Panc1 (cell line): ENCODE measurements around the gene AGBL4. TPM values are rescaled to one million over a fixed set of nuclear protein-coding genes. Genes with fewer than 3 reads are reported as not detected.

Experiments
- ATAC-seq: fragments of 200-7000 bp; cut with Tn5 transposase; 2 replicates; pipeline ENCODE4 v1.9.1; 2020; ENCODE audit warnings: mild to moderate bottlenecking, moderate library complexity
- BruUV-seq: library from RNA; stranded (reverse); fragments of 400-500 nt; replicated peaks from 2 replicates; lab custom pipeline; 2021; lab: Mats Ljungman, UMichigan
- CTCF ChIA-PET: fragments of 300-600 bp; sonication (Branson Sonifier 250); formaldehyde crosslinking; loops from one replicate; lab custom pipeline; 2022; ENCODE audit warnings: antibody characterized with exemption; lab: Charles Lee
- POLR2A ChIA-PET: fragments of 300-600 bp; sonication (Branson Sonifier 250); formaldehyde crosslinking; loops from one replicate; lab custom pipeline; 2022; ENCODE audit warnings: antibody characterized with exemption; lab: Charles Lee
- DNase-seq: peaks from one replicate; pipeline ENCODE4 v3.0.0-alpha.2; 2010; ENCODE audit warnings: low read depth, low spot score
- H3K27ac ChIP-seq: 2 replicates; pipeline ENCODE4 v1.5.1; 2011; ENCODE audit warnings: mild to moderate bottlenecking, low read length, inconsistent platforms
- H3K27me3 ChIP-seq: fragments of 200-500 bp; sonication (Bioruptor generic); 2 replicates; pipeline ENCODE4 v1.6.0; 2014; ENCODE audit warnings: low read length, inconsistent platforms; ENCODE audit not compliant: control insufficient read depth, insufficient read depth
- H3K36me3 ChIP-seq: fragments of 200-500 bp; sonication (Bioruptor generic); 2 replicates; pipeline ENCODE4 v1.5.1; 2014; ENCODE audit warnings: inconsistent platforms, mild to moderate bottlenecking, low read length, moderate library complexity; ENCODE audit not compliant: control insufficient read depth, insufficient read depth
- H3K4me1 ChIP-seq: 2 replicates; pipeline ENCODE4 v1.5.1; 2011; ENCODE audit warnings: inconsistent platforms, mild to moderate bottlenecking, low read length, moderate library complexity; ENCODE audit not compliant: control insufficient read depth, insufficient read depth
- H3K4me3 ChIP-seq, 2 experiments: 2 replicates each; pipeline ENCODE4 v1.5.1; 2011 to 2012; ENCODE audit warnings: low read depth in 2 of 2, low read length in 2 of 2, mild to moderate bottlenecking in 2 of 2, inconsistent platforms in 1 of 2, moderate library complexity in 1 of 2
- H3K9me3 ChIP-seq: fragments of 200-500 bp; sonication (Bioruptor generic); 2 replicates; pipeline ENCODE4 v1.5.1; 2014; ENCODE audit warnings: low read depth, mild to moderate bottlenecking, inconsistent platforms, low read length, moderate library complexity; ENCODE audit not compliant: control insufficient read depth, insufficient read depth
- POLR2AphosphoS5 ChIP-seq: IDR thresholded peaks from 2 replicates; pipeline ENCODE4 v1.6.1; 2012; ENCODE audit warnings: mild to moderate bottlenecking, low read depth, low read length, moderate library complexity
- SIN3A ChIP-seq: IDR thresholded peaks from 2 replicates; pipeline ENCODE4 v1.6.1; 2012; ENCODE audit warnings: low read depth, mild to moderate bottlenecking, low read length, moderate library complexity, borderline replicate concordance; ENCODE audit not compliant: insufficient read depth
- TCF7L2 ChIP-seq: IDR thresholded peaks from 2 replicates; pipeline ENCODE4 v1.6.1; 2011; ENCODE audit warnings: mild to moderate bottlenecking, low read depth, low read length, inconsistent platforms
- in situ Hi-C: cut with HindIII; loops from 2 replicates; pipeline ENCODE4 v1.10.0; 2016; ENCODE audit warnings: low sequenced_read_pairs, low pct_unique_long_range_greater_than_20kb
- intact Hi-C: fragments of 100-400 bp; cut with micrococcal nuclease; formaldehyde crosslinking; loops from one replicate; pipeline ENCODE4 v1.10.0; 2022; ENCODE audit not compliant: unreplicated experiment
- total RNA-seq: library from RNA; stranded (reverse); gene quantifications from one replicate; pipeline ENCODE4 v1.2.1, GENCODE V29; 2021; ENCODE audit not compliant: unreplicated experiment
- TF ChIP-seq, protein P1 (sequence below), 2 experiments: IDR thresholded peaks; 2 replicates each; pipeline ENCODE4 v1.6.1; 2011 to 2012; ENCODE audit warnings: low read depth in 2 of 2, control low read depth in 1 of 2, low read length in 1 of 2, mild to moderate bottlenecking in 1 of 2, moderate library complexity in 1 of 2; ENCODE audit not compliant: insufficient read depth in 1 of 2
- TF ChIP-seq, protein P2 (sequence below): fragments of 450-650 bp; IDR thresholded peaks from 2 replicates; pipeline ENCODE4 v1.5.1; 2017; ENCODE audit warnings: mild to moderate bottlenecking

The AGBL4 gene
- total RNA-seq, 1 experiment from 2014 or later, result not detected

DNA sequence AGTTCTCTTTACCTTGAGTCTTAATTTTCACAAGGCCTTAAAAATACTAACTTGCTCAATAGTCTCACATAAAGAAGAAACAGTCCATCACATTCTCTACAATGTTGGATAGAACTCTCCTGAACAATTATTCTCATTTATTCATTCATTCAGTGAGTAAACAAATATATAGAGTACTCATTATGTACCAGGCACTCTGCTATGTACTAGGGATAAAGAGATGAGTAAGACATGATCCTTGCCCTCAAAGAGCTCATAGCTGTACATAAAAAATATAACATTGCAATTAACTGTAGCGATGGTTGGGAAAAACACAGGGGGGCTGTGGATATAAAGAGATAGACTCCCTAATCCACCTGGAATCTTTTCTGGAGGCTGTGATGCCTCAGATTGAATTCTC lies 660.1 kb downstream of the AGBL4 start:
- DNase-seq (no peak), ATAC-seq (no peak)
- no TSS peak for BruUV-seq
- intact Hi-C loops, result no loop called here
- no peaks in the 10 kb centered on the region for H3K36me3 ChIP-seq
- CTCF ChIA-PET, result no interaction called here
- H3K27ac ChIP-seq, result no peak overlapping the region
- in situ Hi-C loops, result no loop called here
- H3K4me1 ChIP-seq, result no peaks in the 10 kb centered on the region
- POLR2A ChIA-PET, result no interaction called here
- TF ChIP-seq SIN3A, result no peak
- TF ChIP-seq POLR2AphosphoS5, result no peak
- TF ChIP-seq, protein P1, sequence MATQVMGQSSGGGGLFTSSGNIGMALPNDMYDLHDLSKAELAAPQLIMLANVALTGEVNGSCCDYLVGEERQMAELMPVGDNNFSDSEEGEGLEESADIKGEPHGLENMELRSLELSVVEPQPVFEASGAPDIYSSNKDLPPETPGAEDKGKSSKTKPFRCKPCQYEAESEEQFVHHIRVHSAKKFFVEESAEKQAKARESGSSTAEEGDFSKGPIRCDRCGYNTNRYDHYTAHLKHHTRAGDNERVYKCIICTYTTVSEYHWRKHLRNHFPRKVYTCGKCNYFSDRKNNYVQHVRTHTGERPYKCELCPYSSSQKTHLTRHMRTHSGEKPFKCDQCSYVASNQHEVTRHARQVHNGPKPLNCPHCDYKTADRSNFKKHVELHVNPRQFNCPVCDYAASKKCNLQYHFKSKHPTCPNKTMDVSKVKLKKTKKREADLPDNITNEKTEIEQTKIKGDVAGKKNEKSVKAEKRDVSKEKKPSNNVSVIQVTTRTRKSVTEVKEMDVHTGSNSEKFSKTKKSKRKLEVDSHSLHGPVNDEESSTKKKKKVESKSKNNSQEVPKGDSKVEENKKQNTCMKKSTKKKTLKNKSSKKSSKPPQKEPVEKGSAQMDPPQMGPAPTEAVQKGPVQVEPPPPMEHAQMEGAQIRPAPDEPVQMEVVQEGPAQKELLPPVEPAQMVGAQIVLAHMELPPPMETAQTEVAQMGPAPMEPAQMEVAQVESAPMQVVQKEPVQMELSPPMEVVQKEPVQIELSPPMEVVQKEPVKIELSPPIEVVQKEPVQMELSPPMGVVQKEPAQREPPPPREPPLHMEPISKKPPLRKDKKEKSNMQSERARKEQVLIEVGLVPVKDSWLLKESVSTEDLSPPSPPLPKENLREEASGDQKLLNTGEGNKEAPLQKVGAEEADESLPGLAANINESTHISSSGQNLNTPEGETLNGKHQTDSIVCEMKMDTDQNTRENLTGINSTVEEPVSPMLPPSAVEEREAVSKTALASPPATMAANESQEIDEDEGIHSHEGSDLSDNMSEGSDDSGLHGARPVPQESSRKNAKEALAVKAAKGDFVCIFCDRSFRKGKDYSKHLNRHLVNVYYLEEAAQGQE (IDR thresholded peaks at IDR 0.05; ENCODE audit: insufficient read depth in 1 of 2, low read depth in 2 of 2, low read length in 1 of 2), result no peak
- TF ChIP-seq, protein P2, sequence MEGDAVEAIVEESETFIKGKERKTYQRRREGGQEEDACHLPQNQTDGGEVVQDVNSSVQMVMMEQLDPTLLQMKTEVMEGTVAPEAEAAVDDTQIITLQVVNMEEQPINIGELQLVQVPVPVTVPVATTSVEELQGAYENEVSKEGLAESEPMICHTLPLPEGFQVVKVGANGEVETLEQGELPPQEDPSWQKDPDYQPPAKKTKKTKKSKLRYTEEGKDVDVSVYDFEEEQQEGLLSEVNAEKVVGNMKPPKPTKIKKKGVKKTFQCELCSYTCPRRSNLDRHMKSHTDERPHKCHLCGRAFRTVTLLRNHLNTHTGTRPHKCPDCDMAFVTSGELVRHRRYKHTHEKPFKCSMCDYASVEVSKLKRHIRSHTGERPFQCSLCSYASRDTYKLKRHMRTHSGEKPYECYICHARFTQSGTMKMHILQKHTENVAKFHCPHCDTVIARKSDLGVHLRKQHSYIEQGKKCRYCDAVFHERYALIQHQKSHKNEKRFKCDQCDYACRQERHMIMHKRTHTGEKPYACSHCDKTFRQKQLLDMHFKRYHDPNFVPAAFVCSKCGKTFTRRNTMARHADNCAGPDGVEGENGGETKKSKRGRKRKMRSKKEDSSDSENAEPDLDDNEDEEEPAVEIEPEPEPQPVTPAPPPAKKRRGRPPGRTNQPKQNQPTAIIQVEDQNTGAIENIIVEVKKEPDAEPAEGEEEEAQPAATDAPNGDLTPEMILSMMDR, result no peak
- no peak for TF ChIP-seq TCF7L2
- no peak overlapping the region for H3K4me3 ChIP-seq
- no peaks in the 10 kb centered on the region for H3K9me3 ChIP-seq
- H3K27me3 ChIP-seq, result no peaks in the 10 kb centered on the region

DNA sequence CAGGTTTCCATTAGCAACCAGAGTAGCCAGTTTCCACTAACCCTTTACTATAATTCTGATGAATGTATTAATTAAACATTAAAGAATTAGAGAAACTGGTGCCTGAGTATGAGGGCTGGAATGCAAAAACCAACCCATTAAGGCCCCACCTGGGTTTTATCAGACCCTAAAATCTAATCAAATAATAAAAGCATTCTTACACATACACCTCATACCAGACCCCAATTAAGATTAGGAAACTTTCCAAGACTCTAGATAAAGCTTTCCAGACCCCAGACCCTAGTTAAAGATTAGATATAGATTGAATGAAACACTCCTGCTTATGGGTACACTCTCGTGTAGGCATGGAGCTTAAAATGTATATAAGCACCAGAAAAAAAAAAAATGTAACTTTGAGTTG lies 665.7 kb downstream of the AGBL4 start:
- no peak for TF ChIP-seq TCF7L2
- TF ChIP-seq, protein P1 (IDR thresholded peaks at IDR 0.05; ENCODE audit: insufficient read depth in 1 of 2, low read depth in 2 of 2, low read length in 1 of 2), result no peak
- TF ChIP-seq, protein P2, result no peak
- TF ChIP-seq SIN3A, result no peak
- no peak for TF ChIP-seq POLR2AphosphoS5
- no peak overlapping the region for H3K27ac ChIP-seq
- in situ Hi-C loops (no loop called here), intact Hi-C loops (no loop called here)
- ATAC-seq, result no peak
- H3K4me3 ChIP-seq, result no peak overlapping the region
- ChIA-PET POLR2A (no interaction called here), CTCF (no interaction called here)
- H3K9me3 ChIP-seq, result no peaks in the 10 kb centered on the region
- no peak for DNase-seq
- no peaks in the 10 kb centered on the region for H3K4me1 ChIP-seq
- H3K27me3 ChIP-seq, result no peaks in the 10 kb centered on the region
- no TSS peak for BruUV-seq
- no peaks in the 10 kb centered on the region for H3K36me3 ChIP-seq
